Measurements from ENCODE around the gene MYRFL.

Gene MYRFL

GRCh38 chr12:69900720-69901131, 75.7 kb downstream of the MYRFL start:
- peak; percentile 37 for DNase-seq

GRCh38 chr12:69901221-69901905, 76.3 kb downstream of the MYRFL start:
- no peak for DNase-seq

- DNase-seq: no peak
Observed at GRCh38 chr12:69903548-69903947, 78.5 kb downstream of the MYRFL start.

GRCh38 chr12:69904777-69905176, 79.8 kb downstream of the MYRFL start:
- DNase-seq: no peak

- no peak for DNase-seq
Observed at GRCh38 chr12:69905801-69906200, 80.8 kb downstream of the MYRFL start.

- no peak for DNase-seq
Observed at GRCh38 chr12:69906411-69907216, 81.6 kb downstream of the MYRFL start.

GRCh38 chr12:69908203-69908602, 83.2 kb downstream of the MYRFL start:
- no peak for DNase-seq

- DNase-seq: no peak
Observed at GRCh38 chr12:69910694-69911093, 85.7 kb downstream of the MYRFL start.

- no peak for DNase-seq
Observed at GRCh38 chr12:69913526-69913925, 88.5 kb downstream of the MYRFL start.

GRCh38 chr12:69915964-69916363, 90.9 kb downstream of the MYRFL start:
- DNase-seq: no peak

GRCh38 chr12:69916544-69917235, 91.7 kb downstream of the MYRFL start:
- no peak for DNase-seq

- DNase-seq: no peak
Observed at GRCh38 chr12:69918287-69918686, 93.3 kb downstream of the MYRFL start.

GRCh38 chr12:69919495-69919894, 94.5 kb downstream of the MYRFL start:
- no peak for DNase-seq

- DNase-seq: no peak
Observed at GRCh38 chr12:69921831-69922230, 96.8 kb downstream of the MYRFL start.

- no peak for DNase-seq
Observed at GRCh38 chr12:69922999-69923398, 98.0 kb downstream of the MYRFL start.

- DNase-seq: no peak
Observed at GRCh38 chr12:69925291-69925690, 100.3 kb downstream of the MYRFL start.

- no peak for DNase-seq
Observed at GRCh38 chr12:69927164-69927563, 102.1 kb downstream of the MYRFL start.

GRCh38 chr12:69929125-69929524, 104.1 kb downstream of the MYRFL start:
- DNase-seq: no peak

- no peak for DNase-seq
Observed at GRCh38 chr12:69929531-69929930, 104.5 kb downstream of the MYRFL start.

GRCh38 chr12:69931569-69931968, 106.5 kb downstream of the MYRFL start:
- no peak for DNase-seq

GRCh38 chr12:69932154-69932553, 107.1 kb downstream of the MYRFL start:
- no peak for DNase-seq

- DNase-seq: no peak
Observed at GRCh38 chr12:69932676-69933552, 107.9 kb downstream of the MYRFL start.

GRCh38 chr12:69934011-69934410, 109.0 kb downstream of the MYRFL start:
- DNase-seq: no peak

All from CD4-positive, alpha-beta T cell treated with Interferon gamma for 1 hour (primary cell).